Mesothelial cell of epicardium (in vitro differentiated cells): ENCODE results near the gene SLC25A29. TPM values are rescaled to one million over a fixed set of nuclear protein-coding genes. Genes with fewer than 3 reads are reported as not detected.
"Not testable (repeated sequence)": the region's sequence is repeated elsewhere in the genome, so short reads cannot be mapped to it uniquely, and the experiment has no call there.

Experiments used
- DNase-seq, 2 experiments: peaks; one replicate each; pipeline ENCODE4 v3.0.0; 2021; ENCODE audit warnings: low spot score in 2 of 2; ENCODE audit not compliant: unreplicated experiment in 2 of 2
- H3K27ac Mint-ChIP-seq: 2 replicates; pipeline ENCODE4 v1.8.0; 2021; ENCODE audit warnings: mixed read lengths
- H3K27me3 Mint-ChIP-seq: 2 replicates; pipeline ENCODE4 v1.8.0; 2021; ENCODE audit warnings: low read depth, mixed read lengths
- H3K36me3 Mint-ChIP-seq: 2 replicates; pipeline ENCODE4 v1.8.0; 2021; ENCODE audit warnings: mixed read lengths
- H3K4me1 Mint-ChIP-seq: 2 replicates; pipeline ENCODE4 v1.8.0; 2021; ENCODE audit warnings: mixed read lengths
- H3K4me3 Mint-ChIP-seq: 2 replicates; pipeline ENCODE4 v1.8.0; 2021; ENCODE audit warnings: mild to moderate bottlenecking, moderate library complexity, mixed read lengths
- H3K9me3 Mint-ChIP-seq: 2 replicates; pipeline ENCODE4 v1.8.0; 2021; ENCODE audit warnings: mixed read lengths
- total RNA-seq: library from RNA; stranded (reverse); gene quantifications from 3 replicates; pipeline ENCODE4 v1.2.1, GENCODE V29; 2021
- TF ChIP-seq, protein P1 (sequence below): fragments of 200-600 bp; sonication (generic); IDR thresholded peaks from one replicate; pipeline ENCODE4 v1.5.0; 2021; ENCODE audit warnings: antibody characterized with exemption; ENCODE audit not compliant: unreplicated experiment

Gene SLC25A29
- total RNA-seq, 1 donor from 2014 or later = 102 TPM

DNA sequence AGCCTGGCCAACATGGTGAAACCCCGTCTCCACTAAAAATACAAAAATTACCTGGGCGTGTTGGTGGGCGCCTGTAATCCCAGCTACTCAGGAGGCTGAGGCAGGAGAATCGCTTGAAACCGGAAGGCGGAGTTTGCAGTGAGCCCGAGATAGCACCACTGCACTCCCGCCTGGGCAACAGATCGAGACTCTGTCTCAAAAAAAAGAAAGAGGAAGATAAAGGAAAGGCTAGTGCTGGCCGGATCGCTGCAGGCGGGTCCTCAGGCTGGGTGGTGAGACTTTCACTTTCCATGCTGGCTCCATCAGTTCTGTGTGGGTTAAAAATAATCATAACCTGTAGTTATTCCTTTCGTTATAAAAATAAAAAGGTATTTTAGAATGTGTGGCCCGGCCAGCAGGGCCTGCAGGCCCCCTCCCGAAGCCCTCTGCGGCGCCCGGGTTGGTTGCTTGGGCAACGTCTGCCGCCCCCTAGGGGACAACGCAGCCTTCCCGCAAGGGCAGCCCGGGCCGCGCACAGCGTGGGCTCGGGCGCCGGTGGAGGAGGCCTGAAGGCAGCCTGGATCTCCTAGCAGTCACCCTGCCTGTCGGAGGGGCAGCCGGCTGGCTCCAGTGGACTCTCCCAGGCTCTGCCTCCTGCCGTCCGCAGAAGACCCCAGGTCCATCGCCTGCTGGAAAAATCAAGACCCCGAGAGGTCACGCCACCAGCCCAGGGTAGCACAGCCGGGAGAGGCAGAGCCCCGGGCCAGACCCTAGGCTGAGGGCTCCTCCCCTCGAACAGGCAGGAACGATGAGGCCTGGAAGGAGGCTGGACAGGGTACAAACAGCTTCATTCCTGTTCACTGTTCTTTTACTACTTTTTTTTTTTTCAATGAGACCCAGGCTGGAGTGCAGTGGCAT lies 11.9 kb upstream of the SLC25A29 start:
- TF ChIP-seq, protein P1, sequence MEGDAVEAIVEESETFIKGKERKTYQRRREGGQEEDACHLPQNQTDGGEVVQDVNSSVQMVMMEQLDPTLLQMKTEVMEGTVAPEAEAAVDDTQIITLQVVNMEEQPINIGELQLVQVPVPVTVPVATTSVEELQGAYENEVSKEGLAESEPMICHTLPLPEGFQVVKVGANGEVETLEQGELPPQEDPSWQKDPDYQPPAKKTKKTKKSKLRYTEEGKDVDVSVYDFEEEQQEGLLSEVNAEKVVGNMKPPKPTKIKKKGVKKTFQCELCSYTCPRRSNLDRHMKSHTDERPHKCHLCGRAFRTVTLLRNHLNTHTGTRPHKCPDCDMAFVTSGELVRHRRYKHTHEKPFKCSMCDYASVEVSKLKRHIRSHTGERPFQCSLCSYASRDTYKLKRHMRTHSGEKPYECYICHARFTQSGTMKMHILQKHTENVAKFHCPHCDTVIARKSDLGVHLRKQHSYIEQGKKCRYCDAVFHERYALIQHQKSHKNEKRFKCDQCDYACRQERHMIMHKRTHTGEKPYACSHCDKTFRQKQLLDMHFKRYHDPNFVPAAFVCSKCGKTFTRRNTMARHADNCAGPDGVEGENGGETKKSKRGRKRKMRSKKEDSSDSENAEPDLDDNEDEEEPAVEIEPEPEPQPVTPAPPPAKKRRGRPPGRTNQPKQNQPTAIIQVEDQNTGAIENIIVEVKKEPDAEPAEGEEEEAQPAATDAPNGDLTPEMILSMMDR = peak; percentile 49
- no peaks in the 10 kb centered on the region for H3K9me3 Mint-ChIP-seq
- no peaks in the 10 kb centered on the region for H3K36me3 Mint-ChIP-seq
- peak in 1 of 2 experiments; percentile 58 for DNase-seq
- no peaks in the 10 kb centered on the region for H3K27me3 Mint-ChIP-seq
- H3K4me3 Mint-ChIP-seq = no peak overlapping the region
- no peaks in the 10 kb centered on the region for H3K4me1 Mint-ChIP-seq
- H3K27ac Mint-ChIP-seq = no peak overlapping the region

GRCh38 chr14:100317389-100317788 lies 11.1 kb upstream of the SLC25A29 start:
- Mint-ChIP-seq H3K9me3 (no peaks in the 10 kb centered on the region), H3K27me3 (no peaks in the 10 kb centered on the region), H3K27ac (no peak overlapping the region), H3K4me1 (peaks cover 4% of the 10 kb centered on the region), H3K36me3 (no peaks in the 10 kb centered on the region), H3K4me3 (no peak overlapping the region)
- no peak for DNase-seq
- TF ChIP-seq, protein P1 = no peak

GRCh38 chr14:100314724-100315123 lies 8.5 kb upstream of the SLC25A29 start:
- Mint-ChIP-seq H3K27me3 (no peaks in the 10 kb centered on the region), H3K27ac (no peak overlapping the region), H3K36me3 (no peaks in the 10 kb centered on the region), H3K4me3 (no peak overlapping the region), H3K4me1 (peaks cover 13% of the 10 kb centered on the region), H3K9me3 (no peaks in the 10 kb centered on the region)
- no peak for DNase-seq
- TF ChIP-seq, protein P1 = no peak

GRCh38 chr14:100313464-100314230 lies 7.4 kb upstream of the SLC25A29 start:
- Mint-ChIP-seq H3K36me3 (no peaks in the 10 kb centered on the region), H3K27me3 (no peaks in the 10 kb centered on the region), H3K4me3 (no peak overlapping the region), H3K9me3 (no peaks in the 10 kb centered on the region), H3K27ac (no peak overlapping the region), H3K4me1 (peaks cover 16% of the 10 kb centered on the region)
- TF ChIP-seq, protein P1 = no peak
- DNase-seq = no peak

GRCh38 chr14:100312877-100313400 lies 6.7 kb upstream of the SLC25A29 start:
- no peaks in the 10 kb centered on the region for H3K36me3 Mint-ChIP-seq
- H3K27ac Mint-ChIP-seq = no peak overlapping the region
- no peaks in the 10 kb centered on the region for H3K27me3 Mint-ChIP-seq
- H3K4me1 Mint-ChIP-seq = peaks cover 18% of the 10 kb centered on the region
- H3K9me3 Mint-ChIP-seq = no peaks in the 10 kb centered on the region
- no peak for DNase-seq
- TF ChIP-seq, protein P1 = no peak
- H3K4me3 Mint-ChIP-seq = no peak overlapping the region

GRCh38 chr14:100312110-100312876 lies 6.0 kb upstream of the SLC25A29 start:
- H3K27me3 Mint-ChIP-seq, DNase-seq, H3K27ac Mint-ChIP-seq, H3K4me3 Mint-ChIP-seq, H3K36me3 Mint-ChIP-seq, H3K9me3 Mint-ChIP-seq: not testable (repeated sequence)
- peaks cover 25% of the 10 kb centered on the region for H3K4me1 Mint-ChIP-seq
